ENCODE results near the gene ATR. TPM values are rescaled to one million over a fixed set of nuclear protein-coding genes. Genes with fewer than 3 reads are reported as not detected.

ATR gene
- total RNA-seq, 2 donors from 2014 or later, result 35.6 to 36.1 TPM

DNA sequence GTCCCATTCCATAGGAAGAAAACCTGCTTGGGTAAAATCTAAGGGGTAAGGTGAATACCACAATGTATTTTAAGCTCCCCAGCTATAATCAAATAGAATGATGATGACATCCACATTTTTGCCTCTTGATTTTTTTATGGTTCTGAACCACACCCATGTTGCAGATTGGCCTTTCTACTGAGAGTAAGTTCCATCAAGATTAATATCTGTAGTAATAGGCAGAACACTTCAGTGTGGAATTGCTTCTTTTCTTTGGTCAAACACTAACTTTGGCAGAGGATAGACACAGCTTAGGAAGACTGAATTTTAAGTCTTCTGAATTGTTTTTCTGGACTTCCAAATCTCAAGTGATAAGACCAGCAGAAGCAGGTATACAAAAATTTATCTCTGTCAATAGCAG is 44.7 kb upstream of the ATR start:
- Histone ChIP-seq H3K27me3 (replicated peaks; ENCODE audit: insufficient read depth) (no peaks in the 10 kb centered on the region), H3K27ac (no peak overlapping the region), H3K4me1 (replicated peaks) (no peaks in the 10 kb centered on the region), H3K4me3 (no peak overlapping the region), H3K9me3 (no peaks in the 10 kb centered on the region), H3K36me3 (no peaks in the 10 kb centered on the region)
- intact Hi-C loops (cut with DNase I), result no loop called here
- no peak for DNase-seq (ENCODE audit: low spot score)
- TF ChIP-seq CTCF (IDR thresholded peaks at IDR 0.05) (no peak), POLR2AphosphoS5 (IDR thresholded peaks at IDR 0.05) (no peak), POLR2A (IDR thresholded peaks at IDR 0.05) (no peak)

DNA sequence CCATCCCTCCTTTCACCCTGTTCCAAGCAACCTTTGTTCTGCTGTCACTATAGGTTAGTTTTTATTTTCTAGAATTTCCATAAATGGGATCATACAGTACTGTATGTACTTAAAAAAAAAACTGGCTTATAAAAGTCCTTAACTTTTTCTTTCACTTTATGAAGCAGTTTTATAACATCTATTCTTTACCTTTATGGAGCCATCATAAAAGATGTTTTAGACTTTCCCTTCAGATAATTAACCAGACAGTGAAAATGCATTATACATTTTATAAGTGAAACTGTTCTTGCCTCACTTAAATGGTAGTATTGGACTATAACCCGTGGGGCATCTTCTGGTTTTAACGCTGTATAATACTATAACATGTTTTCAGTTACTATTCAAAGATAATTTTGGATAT is 43.9 kb upstream of the ATR start:
- intact Hi-C loops (cut with DNase I), result no loop called here
- no peak for TF ChIP-seq CTCF (IDR thresholded peaks at IDR 0.05)
- no peak for TF ChIP-seq POLR2AphosphoS5 (IDR thresholded peaks at IDR 0.05)
- no peak for TF ChIP-seq POLR2A (IDR thresholded peaks at IDR 0.05)

DNA sequence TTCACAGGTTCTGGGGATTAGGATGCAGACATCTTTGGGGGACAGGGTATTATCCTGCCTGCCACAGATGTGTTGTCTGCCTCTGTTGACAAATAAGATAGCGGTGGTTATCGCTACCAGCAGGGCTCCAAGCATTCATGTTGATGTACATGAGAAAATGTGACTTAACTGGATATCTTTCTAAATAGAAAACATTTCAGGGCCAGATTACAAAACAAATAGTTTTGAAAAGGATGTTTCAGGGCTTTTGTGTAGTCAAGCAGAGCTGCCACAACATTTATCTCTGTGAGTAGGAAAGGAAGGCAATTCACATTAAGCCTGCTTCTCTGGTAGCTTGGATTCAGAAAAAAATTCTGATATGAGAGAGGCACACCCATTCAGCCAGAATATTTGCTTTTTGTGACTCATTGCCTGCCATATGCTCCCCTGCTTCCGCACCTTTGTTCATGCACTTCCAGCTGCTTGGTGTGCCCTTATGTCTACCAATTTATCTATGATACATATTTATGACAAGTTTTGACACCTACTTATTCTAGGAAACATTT is 40.5 kb upstream of the ATR start:
- H3K4me3 ChIP-seq, result no peak overlapping the region
- no peaks in the 10 kb centered on the region for H3K36me3 ChIP-seq
- H3K9me3 ChIP-seq, result no peaks in the 10 kb centered on the region
- H3K4me1 ChIP-seq (replicated peaks), result no peaks in the 10 kb centered on the region
- H3K27ac ChIP-seq, result no peak overlapping the region
- 92% methylated on average over 3 of the region's 3 CpGs for WGBS
- intact Hi-C loops (cut with DNase I), result no loop called here
- TF ChIP-seq CTCF (IDR thresholded peaks at IDR 0.05) (no peak), POLR2AphosphoS5 (IDR thresholded peaks at IDR 0.05) (no peak), POLR2A (IDR thresholded peaks at IDR 0.05) (no peak)
- no peaks in the 10 kb centered on the region for H3K27me3 ChIP-seq (replicated peaks; ENCODE audit: insufficient read depth)
- DNase-seq (ENCODE audit: low spot score), result no peak

More for the DNA sequence above, 43.9 kb upstream of the ATR start:
- no peak overlapping the region for H3K27ac ChIP-seq
- H3K9me3 ChIP-seq, result no peaks in the 10 kb centered on the region
- no peaks in the 10 kb centered on the region for H3K4me1 ChIP-seq (replicated peaks)
- no peak for DNase-seq (ENCODE audit: low spot score)
- H3K36me3 ChIP-seq, result no peaks in the 10 kb centered on the region
- WGBS, result 38% methylated on average over 2 of the region's 2 CpGs
- no peak overlapping the region for H3K4me3 ChIP-seq
- H3K27me3 ChIP-seq (replicated peaks; ENCODE audit: insufficient read depth), result no peaks in the 10 kb centered on the region

- intact Hi-C loops (cut with DNase I), result no loop called here
- TF ChIP-seq POLR2A (IDR thresholded peaks at IDR 0.05) (no peak), CTCF (IDR thresholded peaks at IDR 0.05) (no peak), POLR2AphosphoS5 (IDR thresholded peaks at IDR 0.05) (no peak)
- no peaks in the 10 kb centered on the region for H3K36me3 ChIP-seq
- no peak overlapping the region for H3K27ac ChIP-seq
- WGBS, result 94% methylated on average over 2 of the region's 2 CpGs
- no peak overlapping the region for H3K4me3 ChIP-seq
- H3K9me3 ChIP-seq, result no peaks in the 10 kb centered on the region
- H3K4me1 ChIP-seq (replicated peaks), result no peaks in the 10 kb centered on the region
- no peaks in the 10 kb centered on the region for H3K27me3 ChIP-seq (replicated peaks; ENCODE audit: insufficient read depth)
- no peak for DNase-seq (ENCODE audit: low spot score)
Measured at GRCh38 chr3:142615171-142615570, 36.6 kb upstream of the ATR start.

GRCh38 chr3:142614059-142614626 is 35.6 kb upstream of the ATR start:
- no peaks in the 10 kb centered on the region for H3K27me3 ChIP-seq (replicated peaks; ENCODE audit: insufficient read depth)
- 84% methylated on average over 2 of the region's 2 CpGs for WGBS
- H3K36me3 ChIP-seq, result no peaks in the 10 kb centered on the region
- DNase-seq (ENCODE audit: low spot score), result no peak
- intact Hi-C loops (cut with DNase I), result no loop called here
- no peaks in the 10 kb centered on the region for H3K9me3 ChIP-seq
- H3K4me1 ChIP-seq (replicated peaks), result no peaks in the 10 kb centered on the region
- H3K27ac ChIP-seq, result no peak overlapping the region
- no peak for TF ChIP-seq POLR2A (IDR thresholded peaks at IDR 0.05)
- no peak for TF ChIP-seq CTCF (IDR thresholded peaks at IDR 0.05)
- no peak for TF ChIP-seq POLR2AphosphoS5 (IDR thresholded peaks at IDR 0.05)
- H3K4me3 ChIP-seq, result no peak overlapping the region

Data from prostate gland (tissue), 2 donors.